ENCODE data around the gene LRPPRC. TPM values are rescaled to one million over a fixed set of nuclear protein-coding genes. Genes with fewer than 3 reads are reported as not detected.

Gene LRPPRC
- total and polyA plus RNA-seq, 2 donors from 2014 or later: 66.2 to 71.3 TPM

GRCh38 chr2:43838560-43839267 lies 157.1 kb downstream of the LRPPRC start, which contains the start of the genes ABCG5 and ABCG8:
TSS of gene ABCG5 (minus strand) at chr2:43838839. CDS start at chr2:43838679, 160 bp downstream.
TSS of gene ABCG8 (plus strand) at chr2:43838971. CDS start at chr2:43839054, 83 bp downstream.
- no peak within 1 kb of the TSS for H3K9ac ChIP-seq (ENCODE audit: low read length in 3 of 3)
- no peaks in the 10 kb centered on the region for H3K36me3 ChIP-seq (ENCODE audit: control insufficient read depth in 2 of 3, insufficient read depth in 3 of 3, low read length in 3 of 3)
- DNase-seq (peak in 1 of 5 donors; percentile 65), FAIRE-seq (no peak)
- H3K27me3 ChIP-seq (ENCODE audit: control insufficient read depth, insufficient read depth, low read length): no peaks in the 10 kb centered on the region
- TF ChIP-seq CTCF (IDR thresholded peaks at IDR 0.05; ENCODE audit: borderline replicate concordance, extremely low read depth, insufficient read depth): no peak
- no peaks in the 10 kb centered on the region for H3K9me3 ChIP-seq (ENCODE audit: control insufficient read depth in 2 of 3, insufficient read depth in 1 of 3, low read length in 3 of 3)
- H3K4me3 ChIP-seq (ENCODE audit: low read length in 3 of 3): no peak within 1 kb of the TSS
- no peaks in the 10 kb centered on the region for H3K4me1 ChIP-seq (ENCODE audit: control insufficient read depth in 2 of 3, insufficient read depth in 2 of 3, low read depth in 1 of 3, low read length in 3 of 3)
- H3K27ac ChIP-seq (ENCODE audit: low read depth in 2 of 2, low read length in 2 of 2): no peak within 1 kb of the TSS
- intact Hi-C loops (cut with DNase I): no loop called here

GRCh38 chr2:43837831-43838559 lies 157.8 kb downstream of the LRPPRC start:
- H3K4me1 ChIP-seq (ENCODE audit: control insufficient read depth in 2 of 3, insufficient read depth in 2 of 3, low read depth in 1 of 3, low read length in 3 of 3): no peaks in the 10 kb centered on the region
- intact Hi-C loops (cut with DNase I): no loop called here
- H3K4me3 ChIP-seq (ENCODE audit: low read length in 3 of 3): no peak overlapping the region
- FAIRE-seq (no peak), DNase-seq (no peak)
- no peak for TF ChIP-seq CTCF (IDR thresholded peaks at IDR 0.05; ENCODE audit: borderline replicate concordance, extremely low read depth, insufficient read depth)
- H3K27ac ChIP-seq (ENCODE audit: low read depth in 2 of 2, low read length in 2 of 2): no peak overlapping the region
- H3K9ac ChIP-seq (ENCODE audit: low read length in 3 of 3): no peak overlapping the region
- no peaks in the 10 kb centered on the region for H3K36me3 ChIP-seq (ENCODE audit: control insufficient read depth in 2 of 3, insufficient read depth in 3 of 3, low read length in 3 of 3)
- no peaks in the 10 kb centered on the region for H3K27me3 ChIP-seq (ENCODE audit: control insufficient read depth, insufficient read depth, low read length)
- H3K9me3 ChIP-seq (ENCODE audit: control insufficient read depth in 2 of 3, insufficient read depth in 1 of 3, low read length in 3 of 3): no peaks in the 10 kb centered on the region

GRCh38 chr2:43837033-43837432 lies 158.8 kb downstream of the LRPPRC start:
- no peak for DNase-seq
- Histone ChIP-seq H3K9me3 (ENCODE audit: control insufficient read depth in 2 of 3, insufficient read depth in 1 of 3, low read length in 3 of 3) (no peaks in the 10 kb centered on the region), H3K36me3 (ENCODE audit: control insufficient read depth in 2 of 3, insufficient read depth in 3 of 3, low read length in 3 of 3) (no peaks in the 10 kb centered on the region), H3K4me1 (ENCODE audit: control insufficient read depth in 2 of 3, insufficient read depth in 2 of 3, low read depth in 1 of 3, low read length in 3 of 3) (peaks cover 0 to under 1% (median 0%) of the 10 kb centered on the region in 3 donors), H3K4me3 (ENCODE audit: low read length in 3 of 3) (no peak overlapping the region), H3K27ac (ENCODE audit: low read depth in 2 of 2, low read length in 2 of 2) (no peak overlapping the region), H3K9ac (ENCODE audit: low read length in 3 of 3) (no peak overlapping the region), H3K27me3 (ENCODE audit: control insufficient read depth, insufficient read depth, low read length) (no peaks in the 10 kb centered on the region)
- intact Hi-C loops (cut with DNase I): no loop called here
- TF ChIP-seq CTCF (IDR thresholded peaks at IDR 0.05; ENCODE audit: borderline replicate concordance, extremely low read depth, insufficient read depth): no peak
- FAIRE-seq: no peak

Other genes with a start within 250 kb of the LRPPRC start
- gene DYNC2LI1, start 221.9 kb downstream of the LRPPRC start, total RNA-seq: 41.5 TPM
- 54.4 TPM for gene DYNC2LI1, start 221.9 kb downstream of the LRPPRC start, polyA plus RNA-seq (ENCODE audit: insufficient read depth, low read depth, low replicate concordance)
- gene ABCG5, start 157.2 kb downstream of the LRPPRC start, total RNA-seq: not detected
- not detected for gene ABCG5, start 157.2 kb downstream of the LRPPRC start, polyA plus RNA-seq (ENCODE audit: insufficient read depth, low read depth, low replicate concordance)
- gene ABCG8, start 157.0 kb downstream of the LRPPRC start, total RNA-seq: 0.13 TPM
- gene ABCG8, start 157.0 kb downstream of the LRPPRC start, polyA plus RNA-seq (ENCODE audit: insufficient read depth, low read depth, low replicate concordance): 0.09 TPM
- 45.9 TPM for gene PPM1B, start 172.9 kb upstream of the LRPPRC start, total RNA-seq
- 19.8 TPM for gene PPM1B, start 172.9 kb upstream of the LRPPRC start, polyA plus RNA-seq (ENCODE audit: insufficient read depth, low read depth, low replicate concordance)

Data from kidney (tissue), 14 donors.